Measurements from ENCODE around the gene BSPH1.

BSPH1 gene

DNA sequence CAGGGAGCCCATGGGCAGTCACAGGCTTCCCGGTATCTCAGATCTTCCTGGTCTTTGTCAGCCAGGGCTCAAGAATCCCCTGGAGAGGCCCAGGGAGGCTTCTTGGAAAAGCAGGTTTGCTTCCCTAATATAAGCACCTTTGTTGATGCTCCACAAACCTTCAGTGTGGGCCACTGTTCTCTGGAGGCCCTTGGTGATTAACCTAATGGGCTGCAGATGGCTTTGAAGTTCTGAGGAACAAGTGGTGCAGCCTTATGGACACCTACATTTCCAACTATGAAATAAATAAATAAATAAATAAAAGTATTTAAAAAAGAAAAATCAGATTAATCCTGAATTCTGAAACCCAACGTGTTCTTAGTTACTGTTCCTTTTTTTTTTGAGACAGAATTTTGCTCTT is at the start of gene BSPH1:
BSPH1 (minus strand) TSS at position 101 of the 400 bp plus-strand sequence; CDS start at position 12, 89 bp downstream.
- DNase-seq (ENCODE audit: extremely low read depth, low read depth) = no peak
- TF ChIP-seq, protein P1, sequence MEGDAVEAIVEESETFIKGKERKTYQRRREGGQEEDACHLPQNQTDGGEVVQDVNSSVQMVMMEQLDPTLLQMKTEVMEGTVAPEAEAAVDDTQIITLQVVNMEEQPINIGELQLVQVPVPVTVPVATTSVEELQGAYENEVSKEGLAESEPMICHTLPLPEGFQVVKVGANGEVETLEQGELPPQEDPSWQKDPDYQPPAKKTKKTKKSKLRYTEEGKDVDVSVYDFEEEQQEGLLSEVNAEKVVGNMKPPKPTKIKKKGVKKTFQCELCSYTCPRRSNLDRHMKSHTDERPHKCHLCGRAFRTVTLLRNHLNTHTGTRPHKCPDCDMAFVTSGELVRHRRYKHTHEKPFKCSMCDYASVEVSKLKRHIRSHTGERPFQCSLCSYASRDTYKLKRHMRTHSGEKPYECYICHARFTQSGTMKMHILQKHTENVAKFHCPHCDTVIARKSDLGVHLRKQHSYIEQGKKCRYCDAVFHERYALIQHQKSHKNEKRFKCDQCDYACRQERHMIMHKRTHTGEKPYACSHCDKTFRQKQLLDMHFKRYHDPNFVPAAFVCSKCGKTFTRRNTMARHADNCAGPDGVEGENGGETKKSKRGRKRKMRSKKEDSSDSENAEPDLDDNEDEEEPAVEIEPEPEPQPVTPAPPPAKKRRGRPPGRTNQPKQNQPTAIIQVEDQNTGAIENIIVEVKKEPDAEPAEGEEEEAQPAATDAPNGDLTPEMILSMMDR (IDR thresholded peaks at IDR 0.05; ENCODE audit: low read depth, low read length) = no peak

DNA sequence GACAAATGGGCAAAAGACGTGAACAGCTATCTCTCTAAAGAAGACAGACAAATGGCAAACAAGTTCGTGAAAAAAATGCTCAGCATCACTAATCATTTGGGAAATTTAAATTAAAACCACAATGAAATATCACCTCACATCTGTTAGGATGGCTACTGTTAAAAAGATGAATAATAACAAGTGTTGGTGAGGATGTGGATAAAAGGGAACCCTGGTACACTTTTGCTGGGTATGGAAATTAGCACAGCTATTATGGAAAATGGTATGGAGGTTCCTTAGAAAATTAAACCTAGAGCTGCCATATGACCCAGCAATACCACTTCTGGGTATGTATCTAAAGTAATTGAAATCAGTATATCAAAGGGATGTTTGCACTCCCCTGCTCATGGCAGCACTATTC is 44.8 kb upstream of the BSPH1 start:
- TF ChIP-seq, protein P1 (IDR thresholded peaks at IDR 0.05; ENCODE audit: low read depth, low read length) = no peak
- DNase-seq (ENCODE audit: extremely low read depth, low read depth) = no peak

GRCh38 chr19:48033604-48034003 is 41.6 kb upstream of the BSPH1 start:
- no peak for DNase-seq (ENCODE audit: extremely low read depth, low read depth)
- TF ChIP-seq, protein P1 (IDR thresholded peaks at IDR 0.05; ENCODE audit: low read depth, low read length) = no peak

- TF ChIP-seq, protein P1 (IDR thresholded peaks at IDR 0.05; ENCODE audit: low read depth, low read length) = no peak
- no peak for DNase-seq (ENCODE audit: extremely low read depth, low read depth)
Measured at GRCh38 chr19:48030073-48030472, 38.1 kb upstream of the BSPH1 start.

DNA sequence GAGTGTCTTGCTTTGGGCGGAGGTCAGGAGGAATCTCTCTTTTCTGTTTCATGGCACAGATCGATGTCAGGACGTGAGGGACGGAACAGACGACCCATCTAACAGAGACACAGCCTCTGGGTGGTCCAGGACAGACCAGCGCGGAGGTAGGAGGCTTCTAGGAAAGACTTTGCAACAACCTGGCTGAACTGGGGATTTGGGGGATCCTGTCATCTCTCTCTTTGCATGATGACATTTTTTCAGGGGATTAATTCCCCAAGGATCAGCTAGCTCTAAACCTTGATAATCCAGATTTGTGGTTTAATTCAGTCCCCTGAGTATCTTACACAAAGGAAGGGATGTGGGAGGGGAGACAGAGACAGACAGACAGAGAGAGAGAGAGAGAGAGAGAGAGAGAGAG is 37.5 kb upstream of the BSPH1 start:
- DNase-seq (ENCODE audit: extremely low read depth, low read depth) = no peak
- TF ChIP-seq, protein P1 (IDR thresholded peaks at IDR 0.05; ENCODE audit: low read depth, low read length) = no peak

GRCh38 chr19:48025480-48025879 is 33.5 kb upstream of the BSPH1 start:
- TF ChIP-seq, protein P1 (IDR thresholded peaks at IDR 0.05; ENCODE audit: low read depth, low read length) = no peak
- DNase-seq (ENCODE audit: extremely low read depth, low read depth) = no peak

DNA sequence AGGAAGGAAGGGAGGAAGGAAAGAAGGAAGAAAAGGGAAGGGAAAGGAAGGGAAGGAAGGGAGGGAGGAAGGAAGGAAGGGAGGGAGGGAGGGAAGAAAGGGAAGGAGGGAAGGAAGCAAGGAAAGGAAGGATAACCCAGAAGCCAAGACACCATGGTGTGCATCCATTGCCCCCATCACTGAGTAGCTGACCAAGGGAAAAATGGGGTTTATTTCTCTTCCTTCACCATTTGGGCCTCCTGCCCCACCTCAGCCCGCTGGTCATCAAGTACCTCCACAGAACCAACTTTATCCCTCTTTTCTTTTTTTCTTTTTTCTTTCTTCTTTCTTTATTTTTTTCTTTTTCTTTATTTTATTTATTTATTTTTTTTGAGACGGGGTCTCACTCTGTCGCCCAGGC is 31.5 kb upstream of the BSPH1 start:
- TF ChIP-seq, protein P1 (IDR thresholded peaks at IDR 0.05; ENCODE audit: low read depth, low read length) = no peak
- no peak for DNase-seq (ENCODE audit: extremely low read depth, low read depth)

Data from AG09319 (cell line).